Suprapubic skin (tissue), 3 donors: ENCODE results near the gene PRELP.

ENCODE experiments used
- CTCF ChIP-seq, 2 donors: fragments of 200-600 bp in 1 of 2; fragments of 450-650 bp in 1 of 2; sonication (generic) in 1 of 2; IDR thresholded peaks; one replicate each; pipeline ENCODE4 v1.5.1; 2016 to 2019; ENCODE audit warnings: antibody characterized with exemption in 2 of 2, mild to moderate bottlenecking in 1 of 2, moderate library complexity in 1 of 2
- EP300 ChIP-seq: sonication (generic); formaldehyde crosslinking; IDR thresholded peaks from one replicate; pipeline ENCODE4 v1.6.1; 2017; ENCODE audit warnings: antibody characterized with exemption

- TF ChIP-seq EP300, result no peak
- TF ChIP-seq CTCF (IDR thresholded peaks at IDR 0.05), result no peak
Measured at GRCh38 chr1:203519896-203520295, 44.3 kb downstream of the PRELP start.
